WTC11 (cell line): ENCODE measurements around the gene TKT. TPM values are rescaled to one million over a fixed set of nuclear protein-coding genes. Genes with fewer than 3 reads are reported as not detected.
A peak's percentile ranks its signal among the peaks of the same experiment; 100 is the strongest.

ENCODE experiments used
- ATAC-seq: fragments of 200-7000 bp; cut with Tn5 transposase; 2 replicates; pipeline ENCODE4 v1.10.0; 2021; ENCODE audit warnings: mild to moderate bottlenecking, moderate library complexity
- CTCF ChIA-PET: fragments of 300-600 bp; sonication (Branson Sonifier 250); formaldehyde crosslinking; loops from one replicate; lab custom pipeline; 2021; ENCODE audit warnings: antibody characterized with exemption; lab: Charles Lee
- POLR2A ChIA-PET: fragments of 350-600 bp; sonication (Branson Sonifier 250); formaldehyde crosslinking; loops from one replicate; lab custom pipeline; 2021; ENCODE audit warnings: antibody characterized with exemption; lab: Charles Lee
- DNase-seq: peaks from one replicate; pipeline ENCODE4 v3.0.0; 2021; ENCODE audit warnings: low spot score
- H3K27ac Mint-ChIP-seq: 2 replicates; pipeline ENCODE4 v1.8.0; 2021; ENCODE audit warnings: mixed read lengths
- H3K27me3 Mint-ChIP-seq: 2 replicates; pipeline ENCODE4 v1.8.0; 2021; ENCODE audit warnings: low read depth, mild to moderate bottlenecking, moderate library complexity, mixed read lengths
- H3K36me3 Mint-ChIP-seq: 2 replicates; pipeline ENCODE4 v1.8.0; 2021; ENCODE audit warnings: mixed read lengths
- H3K4me1 Mint-ChIP-seq: 2 replicates; pipeline ENCODE4 v1.8.0; 2022; ENCODE audit warnings: mixed read lengths
- H3K4me3 Mint-ChIP-seq: 2 replicates; pipeline ENCODE4 v1.8.0; 2021; ENCODE audit warnings: mild to moderate bottlenecking, moderate library complexity, mixed read lengths
- H3K9me3 Mint-ChIP-seq: 2 replicates; pipeline ENCODE4 v1.8.0; 2021; ENCODE audit warnings: mixed read lengths
- ATF1 ChIP-seq: sonication (generic); formaldehyde crosslinking; IDR thresholded peaks from 2 replicates; pipeline ENCODE4 v1.8.1; 2023; ENCODE audit warnings: mild to moderate bottlenecking, moderate library complexity, missing genetic modification reagents
- CBFB ChIP-seq: sonication (generic); formaldehyde crosslinking; IDR thresholded peaks from 2 replicates; pipeline ENCODE4 v1.8.1; 2022; ENCODE audit warnings: mild to moderate bottlenecking, low read depth, missing genetic modification reagents
- CREB1 ChIP-seq: sonication (generic); formaldehyde crosslinking; IDR thresholded peaks from 2 replicates; pipeline ENCODE4 v1.8.0; 2023; ENCODE audit warnings: mild to moderate bottlenecking, missing genetic modification reagents
- GTF2I ChIP-seq: fragments of 250-450 bp; sonication (Bioruptor Pico); conservative IDR thresholded peaks from 2 replicates; pipeline ENCODE4 v1.4.0; 2021; ENCODE audit warnings: mild to moderate bottlenecking
- JUN ChIP-seq: sonication (generic); formaldehyde crosslinking; IDR thresholded peaks from 2 replicates; pipeline ENCODE4 v1.8.0; 2023; ENCODE audit warnings: mild to moderate bottlenecking, missing genetic modification reagents
- NFATC4 ChIP-seq: fragments of 250-450 bp; sonication (Bioruptor Pico); IDR thresholded peaks from 2 replicates; pipeline ENCODE4 v1.9.0; 2021; ENCODE audit warnings: mild to moderate bottlenecking
- OVOL2 ChIP-seq: fragments of 250-450 bp; sonication (Bioruptor Pico); IDR thresholded peaks from 2 replicates; pipeline ENCODE4 v1.9.0; 2021; ENCODE audit warnings: mild to moderate bottlenecking, borderline replicate concordance
- SMAD4 ChIP-seq: sonication (generic); formaldehyde crosslinking; IDR thresholded peaks from 2 replicates; pipeline ENCODE4 v1.8.0; 2022; ENCODE audit warnings: mild to moderate bottlenecking, missing genetic modification reagents
- TP53 ChIP-seq: sonication (generic); formaldehyde crosslinking; IDR thresholded peaks from 2 replicates; pipeline ENCODE4 v1.8.1; 2023; ENCODE audit warnings: mild to moderate bottlenecking, missing genetic modification reagents
- ZBTB21 ChIP-seq: sonication (generic); formaldehyde crosslinking; IDR thresholded peaks from 2 replicates; pipeline ENCODE4 v1.8.1; 2023; ENCODE audit warnings: mild to moderate bottlenecking, missing genetic modification reagents, borderline replicate concordance
- ZNF263 ChIP-seq: sonication (generic); formaldehyde crosslinking; IDR thresholded peaks from 2 replicates; pipeline ENCODE4 v1.8.1; 2022; ENCODE audit warnings: low read depth, mild to moderate bottlenecking, moderate library complexity, missing genetic modification reagents
- total RNA-seq: library from RNA; stranded (reverse); gene quantifications from 3 replicates; pipeline ENCODE4 v1.2.3, GENCODE V29; 2021
- TF ChIP-seq, protein P1 (sequence below): fragments of 250-450 bp; sonication (Bioruptor Pico); IDR thresholded peaks from 2 replicates; pipeline ENCODE4 v1.9.0; 2021; ENCODE audit warnings: moderate library complexity, mild to moderate bottlenecking, inconsistent platforms, borderline replicate concordance
- TF ChIP-seq, protein P2 (sequence below): fragments of 250-450 bp; sonication (Bioruptor Pico); IDR thresholded peaks from 2 replicates; pipeline ENCODE4 v1.9.0; 2021; ENCODE audit warnings: mild to moderate bottlenecking
- TF ChIP-seq, protein P3 (sequence below): sonication (generic); formaldehyde crosslinking; IDR thresholded peaks from 2 replicates; pipeline ENCODE4 v1.8.1; 2023; ENCODE audit warnings: mild to moderate bottlenecking, missing genetic modification reagents, moderate library complexity
- TF ChIP-seq, protein P4 (sequence below): sonication (generic); formaldehyde crosslinking; IDR thresholded peaks from 2 replicates; pipeline ENCODE4 v1.8.1; 2022; ENCODE audit warnings: low read depth, mild to moderate bottlenecking, moderate library complexity, missing genetic modification reagents, borderline replicate concordance
- TF ChIP-seq, protein P5 (sequence below): sonication (generic); formaldehyde crosslinking; IDR thresholded peaks from 2 replicates; pipeline ENCODE4 v1.8.0; 2022; ENCODE audit warnings: mild to moderate bottlenecking, missing genetic modification reagents
- TF ChIP-seq, protein P6 (sequence below): sonication (generic); formaldehyde crosslinking; IDR thresholded peaks from 2 replicates; pipeline ENCODE4 v1.8.0; 2023; ENCODE audit warnings: missing genetic modification reagents, mild to moderate bottlenecking, borderline replicate concordance
- TF ChIP-seq, protein P7 (sequence below): fragments of 250-450 bp; sonication (Bioruptor Pico); IDR thresholded peaks from 2 replicates; pipeline ENCODE4 v1.9.0; 2021; ENCODE audit warnings: mild to moderate bottlenecking

Gene TKT
- total RNA-seq, 1 experiment from 2014 or later: 1,040 TPM

DNA sequence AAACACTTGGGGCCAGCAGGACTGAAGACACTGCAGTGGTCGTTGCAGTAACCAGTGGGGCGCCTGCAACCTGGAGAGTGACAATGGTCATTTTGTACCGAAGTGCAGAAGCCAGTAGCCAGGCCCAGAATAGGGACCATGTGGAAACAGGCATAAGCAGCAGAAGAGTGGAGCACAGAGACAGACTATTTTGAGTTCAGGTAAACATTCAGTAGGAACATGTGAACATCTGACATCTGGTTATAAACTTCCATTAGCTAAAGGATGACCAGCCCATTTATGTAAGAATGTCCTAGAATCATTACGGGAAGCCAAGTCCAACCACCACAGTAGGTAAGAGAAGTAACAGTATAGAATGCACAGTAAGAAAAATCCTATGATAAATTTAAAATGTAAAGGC, 32.4 kb upstream of the TKT start:
- ATAC-seq (no peak), DNase-seq (no peak)
- Mint-ChIP-seq H3K4me1 (peaks cover 52% of the 10 kb centered on the region), H3K27ac (peak overlapping the region; percentile 90), H3K27me3 (no peaks in the 10 kb centered on the region), H3K9me3 (no peaks in the 10 kb centered on the region), H3K36me3 (peaks cover 20% of the 10 kb centered on the region), H3K4me3 (no peak overlapping the region)
- CTCF ChIA-PET: interaction anchor here (1.6 to 2.9 kb wide), 3 partner anchors 12 to 178 kb away, joined by 5 to 13 read pairs (median 8); no protein-coding TSS in a partner anchor
- POLR2A ChIA-PET: interaction anchor here (0.5 kb wide), 1 partner anchor 10 kb away, joined by 3 read pairs; no protein-coding TSS in a partner anchor
- TF ChIP-seq CBFB (CRISPR knock-in tag) (no peak), GTF2I (CRISPR knock-in tag) (no peak), ZBTB21 (no peak), SMAD4 (CRISPR knock-in tag) (no peak), OVOL2 (CRISPR knock-in tag) (no peak), ATF1 (CRISPR knock-in tag) (no peak), JUN (CRISPR knock-in tag) (no peak)
- TF ChIP-seq, protein P1, sequence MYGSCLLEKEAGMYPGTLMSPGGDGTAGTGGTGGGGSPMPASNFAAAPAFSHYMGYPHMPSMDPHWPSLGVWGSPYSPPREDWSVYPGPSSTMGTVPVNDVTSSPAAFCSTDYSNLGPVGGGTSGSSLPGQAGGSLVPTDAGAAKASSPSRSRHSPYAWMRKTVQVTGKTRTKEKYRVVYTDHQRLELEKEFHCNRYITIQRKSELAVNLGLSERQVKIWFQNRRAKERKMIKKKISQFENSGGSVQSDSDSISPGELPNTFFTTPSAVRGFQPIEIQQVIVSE: no peak
- TF ChIP-seq, protein P2, sequence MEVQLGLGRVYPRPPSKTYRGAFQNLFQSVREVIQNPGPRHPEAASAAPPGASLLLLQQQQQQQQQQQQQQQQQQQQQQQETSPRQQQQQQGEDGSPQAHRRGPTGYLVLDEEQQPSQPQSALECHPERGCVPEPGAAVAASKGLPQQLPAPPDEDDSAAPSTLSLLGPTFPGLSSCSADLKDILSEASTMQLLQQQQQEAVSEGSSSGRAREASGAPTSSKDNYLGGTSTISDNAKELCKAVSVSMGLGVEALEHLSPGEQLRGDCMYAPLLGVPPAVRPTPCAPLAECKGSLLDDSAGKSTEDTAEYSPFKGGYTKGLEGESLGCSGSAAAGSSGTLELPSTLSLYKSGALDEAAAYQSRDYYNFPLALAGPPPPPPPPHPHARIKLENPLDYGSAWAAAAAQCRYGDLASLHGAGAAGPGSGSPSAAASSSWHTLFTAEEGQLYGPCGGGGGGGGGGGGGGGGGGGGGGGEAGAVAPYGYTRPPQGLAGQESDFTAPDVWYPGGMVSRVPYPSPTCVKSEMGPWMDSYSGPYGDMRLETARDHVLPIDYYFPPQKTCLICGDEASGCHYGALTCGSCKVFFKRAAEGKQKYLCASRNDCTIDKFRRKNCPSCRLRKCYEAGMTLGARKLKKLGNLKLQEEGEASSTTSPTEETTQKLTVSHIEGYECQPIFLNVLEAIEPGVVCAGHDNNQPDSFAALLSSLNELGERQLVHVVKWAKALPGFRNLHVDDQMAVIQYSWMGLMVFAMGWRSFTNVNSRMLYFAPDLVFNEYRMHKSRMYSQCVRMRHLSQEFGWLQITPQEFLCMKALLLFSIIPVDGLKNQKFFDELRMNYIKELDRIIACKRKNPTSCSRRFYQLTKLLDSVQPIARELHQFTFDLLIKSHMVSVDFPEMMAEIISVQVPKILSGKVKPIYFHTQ (CRISPR knock-in tag): no peak
- TF ChIP-seq, protein P3, sequence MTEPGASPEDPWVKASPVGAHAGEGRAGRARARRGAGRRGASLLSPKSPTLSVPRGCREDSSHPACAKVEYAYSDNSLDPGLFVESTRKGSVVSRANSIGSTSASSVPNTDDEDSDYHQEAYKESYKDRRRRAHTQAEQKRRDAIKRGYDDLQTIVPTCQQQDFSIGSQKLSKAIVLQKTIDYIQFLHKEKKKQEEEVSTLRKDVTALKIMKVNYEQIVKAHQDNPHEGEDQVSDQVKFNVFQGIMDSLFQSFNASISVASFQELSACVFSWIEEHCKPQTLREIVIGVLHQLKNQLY (CRISPR knock-in tag): no peak

DNA sequence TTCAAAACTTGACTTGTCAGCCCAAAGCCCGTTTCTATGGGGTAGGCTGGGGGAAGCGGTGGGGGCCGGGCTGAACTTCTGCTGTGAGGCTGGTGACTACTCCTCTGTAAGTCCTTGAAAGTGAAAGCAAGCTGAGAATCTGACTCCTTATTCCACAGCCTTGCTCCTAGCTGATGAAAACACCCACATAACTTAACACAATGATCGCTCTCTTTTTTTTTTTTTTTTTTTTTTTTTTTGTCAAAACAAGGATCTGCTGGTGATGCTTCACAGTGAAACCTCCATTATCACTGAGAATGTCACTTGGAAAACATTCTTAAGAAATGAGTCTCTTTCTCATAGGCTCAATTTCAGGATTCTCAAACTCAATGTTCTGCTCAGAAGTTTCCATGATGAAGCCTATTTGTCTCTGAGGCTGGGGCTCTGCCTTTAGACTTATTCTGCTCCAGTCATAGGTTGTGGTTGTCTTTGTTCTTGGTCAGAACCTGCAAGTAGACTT, 31.4 kb upstream of the TKT start:
- peaks cover 52% of the 10 kb centered on the region for H3K4me1 Mint-ChIP-seq
- H3K27me3 Mint-ChIP-seq: no peaks in the 10 kb centered on the region
- H3K9me3 Mint-ChIP-seq: no peaks in the 10 kb centered on the region
- H3K27ac Mint-ChIP-seq: peak overlapping the region; percentile 96
- POLR2A ChIA-PET: no interaction called here
- DNase-seq (peak; percentile 60), ATAC-seq (peak; percentile 90)
- peak overlapping the region; percentile 52; the same call in 1 of the 2 replicates for H3K4me3 Mint-ChIP-seq
- peaks cover 18% of the 10 kb centered on the region for H3K36me3 Mint-ChIP-seq
- CTCF ChIA-PET: interaction anchor here (0.6 to 2.9 kb wide), 9 partner anchors 9 to 577 kb away, joined by 3 to 13 read pairs (median 4); no protein-coding TSS in a partner anchor
- TF ChIP-seq, protein P4, sequence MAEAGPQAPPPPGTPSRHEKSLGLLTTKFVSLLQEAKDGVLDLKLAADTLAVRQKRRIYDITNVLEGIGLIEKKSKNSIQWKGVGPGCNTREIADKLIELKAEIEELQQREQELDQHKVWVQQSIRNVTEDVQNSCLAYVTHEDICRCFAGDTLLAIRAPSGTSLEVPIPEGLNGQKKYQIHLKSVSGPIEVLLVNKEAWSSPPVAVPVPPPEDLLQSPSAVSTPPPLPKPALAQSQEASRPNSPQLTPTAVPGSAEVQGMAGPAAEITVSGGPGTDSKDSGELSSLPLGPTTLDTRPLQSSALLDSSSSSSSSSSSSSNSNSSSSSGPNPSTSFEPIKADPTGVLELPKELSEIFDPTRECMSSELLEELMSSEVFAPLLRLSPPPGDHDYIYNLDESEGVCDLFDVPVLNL (CRISPR knock-in tag): no peak
- TF ChIP-seq NFATC4 (CRISPR knock-in tag) (no peak), CREB1 (CRISPR knock-in tag) (no peak), TP53 (no peak), ZNF263 (no peak)
- TF ChIP-seq, protein P5, sequence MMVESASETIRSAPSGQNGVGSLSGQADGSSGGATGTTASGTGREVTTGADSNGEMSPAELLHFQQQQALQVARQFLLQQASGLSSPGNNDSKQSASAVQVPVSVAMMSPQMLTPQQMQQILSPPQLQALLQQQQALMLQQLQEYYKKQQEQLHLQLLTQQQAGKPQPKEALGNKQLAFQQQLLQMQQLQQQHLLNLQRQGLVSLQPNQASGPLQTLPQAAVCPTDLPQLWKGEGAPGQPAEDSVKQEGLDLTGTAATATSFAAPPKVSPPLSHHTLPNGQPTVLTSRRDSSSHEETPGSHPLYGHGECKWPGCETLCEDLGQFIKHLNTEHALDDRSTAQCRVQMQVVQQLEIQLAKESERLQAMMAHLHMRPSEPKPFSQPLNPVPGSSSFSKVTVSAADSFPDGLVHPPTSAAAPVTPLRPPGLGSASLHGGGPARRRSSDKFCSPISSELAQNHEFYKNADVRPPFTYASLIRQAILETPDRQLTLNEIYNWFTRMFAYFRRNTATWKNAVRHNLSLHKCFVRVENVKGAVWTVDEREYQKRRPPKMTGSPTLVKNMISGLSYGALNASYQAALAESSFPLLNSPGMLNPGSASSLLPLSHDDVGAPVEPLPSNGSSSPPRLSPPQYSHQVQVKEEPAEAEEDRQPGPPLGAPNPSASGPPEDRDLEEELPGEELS (CRISPR knock-in tag): no peak
- TF ChIP-seq, protein P6, sequence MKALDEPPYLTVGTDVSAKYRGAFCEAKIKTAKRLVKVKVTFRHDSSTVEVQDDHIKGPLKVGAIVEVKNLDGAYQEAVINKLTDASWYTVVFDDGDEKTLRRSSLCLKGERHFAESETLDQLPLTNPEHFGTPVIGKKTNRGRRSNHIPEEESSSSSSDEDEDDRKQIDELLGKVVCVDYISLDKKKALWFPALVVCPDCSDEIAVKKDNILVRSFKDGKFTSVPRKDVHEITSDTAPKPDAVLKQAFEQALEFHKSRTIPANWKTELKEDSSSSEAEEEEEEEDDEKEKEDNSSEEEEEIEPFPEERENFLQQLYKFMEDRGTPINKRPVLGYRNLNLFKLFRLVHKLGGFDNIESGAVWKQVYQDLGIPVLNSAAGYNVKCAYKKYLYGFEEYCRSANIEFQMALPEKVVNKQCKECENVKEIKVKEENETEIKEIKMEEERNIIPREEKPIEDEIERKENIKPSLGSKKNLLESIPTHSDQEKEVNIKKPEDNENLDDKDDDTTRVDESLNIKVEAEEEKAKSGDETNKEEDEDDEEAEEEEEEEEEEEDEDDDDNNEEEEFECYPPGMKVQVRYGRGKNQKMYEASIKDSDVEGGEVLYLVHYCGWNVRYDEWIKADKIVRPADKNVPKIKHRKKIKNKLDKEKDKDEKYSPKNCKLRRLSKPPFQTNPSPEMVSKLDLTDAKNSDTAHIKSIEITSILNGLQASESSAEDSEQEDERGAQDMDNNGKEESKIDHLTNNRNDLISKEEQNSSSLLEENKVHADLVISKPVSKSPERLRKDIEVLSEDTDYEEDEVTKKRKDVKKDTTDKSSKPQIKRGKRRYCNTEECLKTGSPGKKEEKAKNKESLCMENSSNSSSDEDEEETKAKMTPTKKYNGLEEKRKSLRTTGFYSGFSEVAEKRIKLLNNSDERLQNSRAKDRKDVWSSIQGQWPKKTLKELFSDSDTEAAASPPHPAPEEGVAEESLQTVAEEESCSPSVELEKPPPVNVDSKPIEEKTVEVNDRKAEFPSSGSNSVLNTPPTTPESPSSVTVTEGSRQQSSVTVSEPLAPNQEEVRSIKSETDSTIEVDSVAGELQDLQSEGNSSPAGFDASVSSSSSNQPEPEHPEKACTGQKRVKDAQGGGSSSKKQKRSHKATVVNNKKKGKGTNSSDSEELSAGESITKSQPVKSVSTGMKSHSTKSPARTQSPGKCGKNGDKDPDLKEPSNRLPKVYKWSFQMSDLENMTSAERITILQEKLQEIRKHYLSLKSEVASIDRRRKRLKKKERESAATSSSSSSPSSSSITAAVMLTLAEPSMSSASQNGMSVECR: no peak
- TF ChIP-seq, protein P2 (CRISPR knock-in tag): no peak
- TF ChIP-seq, protein P7, sequence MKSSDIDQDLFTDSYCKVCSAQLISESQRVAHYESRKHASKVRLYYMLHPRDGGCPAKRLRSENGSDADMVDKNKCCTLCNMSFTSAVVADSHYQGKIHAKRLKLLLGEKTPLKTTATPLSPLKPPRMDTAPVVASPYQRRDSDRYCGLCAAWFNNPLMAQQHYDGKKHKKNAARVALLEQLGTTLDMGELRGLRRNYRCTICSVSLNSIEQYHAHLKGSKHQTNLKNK: no peak
